CD4-positive, alpha-beta T cell treated with Interleukin-1 beta for 1 hour (primary cell): ENCODE measurements around the gene MMP21.

ENCODE experiments used
- DNase-seq, 2 donors: peaks; one replicate each; pipeline ENCODE4 v3.0.0-alpha.2; 2020 to 2022

Gene MMP21, protein sequence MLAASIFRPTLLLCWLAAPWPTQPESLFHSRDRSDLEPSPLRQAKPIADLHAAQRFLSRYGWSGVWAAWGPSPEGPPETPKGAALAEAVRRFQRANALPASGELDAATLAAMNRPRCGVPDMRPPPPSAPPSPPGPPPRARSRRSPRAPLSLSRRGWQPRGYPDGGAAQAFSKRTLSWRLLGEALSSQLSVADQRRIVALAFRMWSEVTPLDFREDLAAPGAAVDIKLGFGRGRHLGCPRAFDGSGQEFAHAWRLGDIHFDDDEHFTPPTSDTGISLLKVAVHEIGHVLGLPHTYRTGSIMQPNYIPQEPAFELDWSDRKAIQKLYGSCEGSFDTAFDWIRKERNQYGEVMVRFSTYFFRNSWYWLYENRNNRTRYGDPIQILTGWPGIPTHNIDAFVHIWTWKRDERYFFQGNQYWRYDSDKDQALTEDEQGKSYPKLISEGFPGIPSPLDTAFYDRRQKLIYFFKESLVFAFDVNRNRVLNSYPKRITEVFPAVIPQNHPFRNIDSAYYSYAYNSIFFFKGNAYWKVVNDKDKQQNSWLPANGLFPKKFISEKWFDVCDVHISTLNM

GRCh38 chr10:125775491-125776106 is at the start of gene MMP21:
MMP21 (minus strand) TSS chr10:125775821; CDS start chr10:125775821, 0 bp downstream.
- no peak for DNase-seq

GRCh38 chr10:125824736-125825135 is 49.1 kb upstream of the MMP21 start:
- DNase-seq, result no peak

DNA sequence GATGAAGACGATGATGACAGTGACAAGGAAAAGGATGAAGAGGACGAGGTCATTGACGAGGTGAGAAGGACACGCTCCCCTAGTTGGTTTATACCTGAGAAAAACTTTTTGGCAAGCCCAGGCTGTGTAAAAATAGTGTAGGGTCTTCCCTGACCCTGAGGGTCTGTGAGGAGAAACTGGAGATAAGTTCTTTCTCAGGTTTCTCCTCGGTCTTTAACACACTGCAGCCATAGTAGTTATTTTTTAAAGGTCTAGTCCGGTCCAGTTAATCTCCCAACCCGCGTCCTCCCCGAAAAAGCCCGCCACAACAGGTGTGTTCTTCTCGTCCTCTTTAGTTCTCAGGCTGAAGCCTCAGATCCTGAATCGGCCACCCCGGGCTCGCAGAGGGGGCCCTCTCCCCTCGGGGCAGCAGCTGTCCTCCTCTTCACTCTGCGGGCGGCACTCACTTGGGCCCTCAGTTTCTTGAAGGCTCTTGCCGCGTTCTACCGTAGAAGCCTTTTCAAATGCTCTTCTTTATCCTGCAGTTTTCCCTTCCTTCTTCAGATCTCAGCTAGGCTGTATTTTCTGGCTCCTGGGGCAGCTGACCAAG is 48.1 kb upstream of the MMP21 start:
- peak in 1 of 2 donors; percentile 1 for DNase-seq

DNA sequence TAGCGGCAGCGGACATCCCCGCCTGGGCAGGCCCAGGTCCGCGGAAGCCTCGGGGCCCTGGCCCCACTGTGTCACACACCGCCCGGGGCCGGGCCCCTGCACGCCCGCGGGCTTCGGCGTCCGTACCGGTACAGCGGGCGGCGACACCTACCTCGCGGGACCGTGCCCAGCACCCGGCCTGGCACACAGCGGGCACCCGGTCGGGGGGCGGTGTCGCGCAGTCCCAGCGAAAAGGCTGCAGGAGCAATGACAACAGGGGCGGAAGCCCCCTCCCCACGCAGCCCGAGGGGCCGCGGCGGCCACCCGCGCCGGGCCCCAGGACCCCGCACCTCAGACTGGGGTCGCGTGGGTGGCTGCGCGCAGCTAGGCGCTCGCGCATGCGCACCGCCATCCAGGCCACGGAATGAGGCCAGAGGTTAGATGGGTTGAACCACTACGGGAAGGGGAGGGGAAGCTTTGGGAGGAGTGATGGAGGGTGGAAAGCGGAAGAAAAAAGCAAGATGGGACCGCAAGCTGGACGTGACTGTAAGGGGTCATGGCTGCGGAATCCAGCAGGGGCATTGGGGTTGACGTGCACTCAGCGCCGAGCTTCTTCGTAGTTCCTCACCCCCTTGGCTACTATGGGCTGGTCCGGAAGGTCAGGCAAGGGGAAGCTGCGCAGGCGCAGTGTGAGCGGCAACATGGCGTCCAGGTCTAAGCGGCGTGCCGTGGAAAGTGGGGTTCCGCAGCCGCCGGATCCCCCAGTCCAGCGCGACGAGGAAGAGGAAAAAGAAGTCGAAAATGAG is 47.4 kb upstream of the MMP21 start, which contains the start of the genes BCCIP and UROS:
TSS of gene BCCIP (plus strand) at position 669 of the 785 bp plus-strand sequence. CDS start at position 681, 12 bp downstream.
TSS of gene UROS (minus strand) at position 381 of the 785 bp plus-strand sequence. CDS start 6,759 bp downstream, outside the sequence.
- DNase-seq, result peak; percentile 91

DNA sequence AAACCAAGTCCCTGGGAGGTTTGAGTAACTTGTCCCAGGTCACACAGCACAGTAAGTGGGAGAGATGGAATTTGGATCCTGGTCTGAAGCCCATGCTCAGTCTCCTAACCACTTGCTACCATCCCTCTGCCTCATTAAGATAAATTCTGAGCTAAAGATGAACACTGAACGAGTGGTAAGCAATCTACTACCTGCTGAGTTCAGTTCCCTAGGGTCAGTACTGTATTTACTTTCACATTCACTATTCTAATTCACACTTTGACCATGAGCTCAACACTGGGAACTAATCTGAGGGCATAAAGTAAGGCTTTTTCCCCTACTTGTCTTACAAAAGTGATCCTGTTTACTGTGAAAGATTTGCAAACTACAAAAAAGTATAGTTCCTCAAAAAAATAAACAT is 45.1 kb upstream of the MMP21 start:
- DNase-seq, result no peak

DNA sequence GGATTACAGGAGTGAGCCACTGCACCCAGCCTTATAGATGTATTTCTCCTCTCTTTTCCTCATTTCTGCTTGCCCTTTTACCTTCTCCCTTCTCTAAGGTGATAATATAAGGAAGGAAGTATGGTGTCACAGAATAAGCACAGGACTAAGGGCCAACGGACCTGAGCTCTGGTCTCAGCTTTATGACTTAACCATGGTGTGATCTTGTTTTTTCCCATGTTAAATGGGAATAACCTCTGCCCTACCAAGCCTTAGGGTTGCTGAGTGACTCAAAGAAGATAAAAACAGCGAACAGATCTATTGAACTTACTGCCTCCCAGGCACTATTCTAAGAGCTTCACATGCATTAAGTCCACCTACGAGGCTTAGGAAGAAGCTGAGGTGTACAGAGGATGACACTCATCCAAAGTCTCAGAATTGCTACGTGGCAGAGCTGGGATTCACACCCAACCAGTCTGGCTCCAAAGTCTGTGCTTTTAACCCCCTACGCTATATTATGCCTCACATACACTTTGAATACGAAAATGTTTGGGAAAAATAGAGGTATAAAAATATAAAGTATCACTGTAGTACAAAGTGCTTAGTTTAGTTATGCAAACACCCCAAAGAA is 41.8 kb upstream of the MMP21 start:
- DNase-seq, result no peak

- DNase-seq, result no peak
Observed at GRCh38 chr10:125816548-125816947, 40.9 kb upstream of the MMP21 start.

- DNase-seq, result no peak
Observed at GRCh38 chr10:125815764-125816163, 40.1 kb upstream of the MMP21 start.

DNA sequence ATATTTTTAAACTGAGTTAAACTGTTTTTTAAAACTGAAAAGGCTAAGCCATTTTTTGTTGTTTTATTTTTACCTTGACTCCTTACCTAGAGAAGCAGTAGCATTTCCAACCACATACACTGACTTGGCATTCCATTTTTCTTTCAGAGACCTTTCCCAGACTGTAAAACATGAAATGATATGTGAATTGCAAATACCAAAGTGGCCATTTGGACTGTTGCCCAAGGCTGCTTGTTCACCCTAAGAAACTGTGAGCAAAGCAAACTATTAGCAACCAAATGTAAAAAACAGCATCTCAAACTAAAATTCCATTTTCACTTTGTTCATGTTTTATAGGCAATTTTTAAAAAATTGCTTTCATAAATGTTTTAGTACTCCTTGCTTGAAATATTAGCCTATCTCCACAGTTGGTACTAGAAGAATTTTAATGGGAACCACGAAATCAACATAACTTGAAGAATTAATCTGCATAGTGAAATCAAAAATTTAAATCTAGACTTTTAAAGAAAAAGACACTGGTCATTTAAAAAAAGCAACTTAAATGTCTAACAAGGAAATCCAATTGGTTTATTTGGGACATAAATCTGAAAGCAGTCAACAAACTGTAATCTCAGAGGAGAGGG is 36.6 kb upstream of the MMP21 start:
- DNase-seq, result no peak

DNA sequence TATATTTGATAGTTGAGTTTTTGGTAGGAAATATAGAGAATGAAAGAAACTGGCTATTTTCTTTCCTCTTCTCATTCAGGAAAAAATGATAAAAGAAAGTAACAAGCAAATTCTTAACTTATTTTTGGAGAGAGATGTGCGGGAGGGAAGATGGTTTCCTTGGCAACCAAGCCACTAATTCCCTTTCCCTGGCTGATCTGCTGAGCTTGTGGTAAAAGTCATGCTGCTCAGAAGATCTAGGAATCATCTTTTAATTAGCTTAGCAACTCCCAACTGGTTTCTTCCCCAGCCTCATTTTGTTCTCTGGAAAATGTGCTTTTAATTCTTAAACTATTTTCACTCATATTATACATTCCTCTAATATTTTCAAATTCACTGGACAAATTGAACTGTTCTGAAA is 35.6 kb upstream of the MMP21 start:
- DNase-seq, result no peak

- DNase-seq, result no peak
Observed at GRCh38 chr10:125808047-125808446, 32.4 kb upstream of the MMP21 start.

GRCh38 chr10:125802739-125803138 is 27.1 kb upstream of the MMP21 start:
- no peak for DNase-seq

DNA sequence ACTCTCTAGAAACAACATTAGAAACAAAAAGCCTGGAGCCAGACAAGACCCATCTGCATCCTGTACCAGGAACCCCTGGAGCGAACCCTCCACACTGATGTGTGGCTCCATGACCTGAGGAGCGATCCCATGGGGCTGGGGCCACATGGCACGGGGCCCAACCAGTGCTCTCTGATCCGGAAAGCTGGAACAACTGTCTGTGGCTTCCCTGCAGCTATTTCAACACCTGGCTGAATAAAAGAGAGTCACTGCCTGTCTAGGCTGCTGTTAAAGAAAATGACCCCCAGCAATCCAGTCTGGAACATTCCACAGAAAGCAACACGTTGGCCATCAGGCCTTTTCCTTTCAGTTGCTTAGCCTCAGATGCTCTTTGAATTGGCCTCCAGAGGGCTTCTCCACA is 26.5 kb upstream of the MMP21 start:
- no peak for DNase-seq

- no peak for DNase-seq
Observed at GRCh38 chr10:125801574-125801973, 26.0 kb upstream of the MMP21 start.

- no peak for DNase-seq
Observed at GRCh38 chr10:125799451-125800182, 24.0 kb upstream of the MMP21 start.

DNA sequence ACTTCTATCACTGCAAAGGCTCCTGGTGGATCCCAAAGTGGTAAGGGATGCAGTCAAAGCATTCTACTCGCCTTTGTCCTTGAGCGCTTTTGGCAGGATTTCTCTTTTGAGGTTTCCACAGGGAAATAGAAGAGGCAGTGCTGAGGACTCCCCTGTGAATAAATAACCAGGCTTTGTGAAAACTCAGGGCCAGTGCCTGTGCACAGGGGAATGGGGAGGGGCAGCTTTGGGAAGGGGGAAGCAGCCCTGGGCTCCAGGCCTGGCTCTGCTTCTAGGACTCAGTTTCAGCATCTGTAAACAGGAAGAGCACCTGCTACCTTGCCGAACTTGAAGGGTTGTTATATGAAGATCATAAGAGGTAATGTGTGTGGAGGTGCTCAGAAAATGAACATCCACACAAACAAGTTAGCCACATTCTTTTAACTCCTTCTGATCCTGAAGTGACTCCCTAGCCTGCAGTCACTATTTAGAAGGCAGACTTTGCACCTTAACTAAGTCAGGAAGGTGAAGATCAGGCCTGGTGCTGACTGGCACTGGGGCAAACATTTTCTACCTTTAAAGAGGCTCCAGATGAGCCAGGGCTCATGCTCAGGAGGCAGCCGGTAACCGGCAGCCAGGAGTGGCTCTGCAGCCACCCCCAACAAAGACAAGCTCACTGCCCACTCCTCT is 22.5 kb upstream of the MMP21 start:
- DNase-seq, result no peak

DNA sequence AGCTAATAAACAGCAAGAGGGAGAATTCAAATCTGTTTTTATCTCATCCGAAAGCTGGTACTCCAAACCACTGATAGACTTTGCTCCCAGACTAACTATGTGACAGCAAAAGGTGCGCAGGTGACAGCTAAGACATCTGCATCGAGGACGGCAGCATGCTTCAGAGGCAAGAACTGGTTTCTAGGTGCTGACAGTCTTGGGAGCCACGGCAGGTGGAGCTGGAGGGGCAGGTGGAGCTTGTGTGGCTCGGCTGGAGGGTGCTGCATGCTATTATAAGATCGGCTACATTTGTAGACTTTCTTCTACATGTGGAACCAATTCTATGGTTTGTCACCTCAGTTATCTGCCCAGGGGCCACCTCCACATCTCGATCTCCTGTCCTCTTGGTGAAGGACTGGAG is 21.8 kb upstream of the MMP21 start:
- DNase-seq, result no peak

DNA sequence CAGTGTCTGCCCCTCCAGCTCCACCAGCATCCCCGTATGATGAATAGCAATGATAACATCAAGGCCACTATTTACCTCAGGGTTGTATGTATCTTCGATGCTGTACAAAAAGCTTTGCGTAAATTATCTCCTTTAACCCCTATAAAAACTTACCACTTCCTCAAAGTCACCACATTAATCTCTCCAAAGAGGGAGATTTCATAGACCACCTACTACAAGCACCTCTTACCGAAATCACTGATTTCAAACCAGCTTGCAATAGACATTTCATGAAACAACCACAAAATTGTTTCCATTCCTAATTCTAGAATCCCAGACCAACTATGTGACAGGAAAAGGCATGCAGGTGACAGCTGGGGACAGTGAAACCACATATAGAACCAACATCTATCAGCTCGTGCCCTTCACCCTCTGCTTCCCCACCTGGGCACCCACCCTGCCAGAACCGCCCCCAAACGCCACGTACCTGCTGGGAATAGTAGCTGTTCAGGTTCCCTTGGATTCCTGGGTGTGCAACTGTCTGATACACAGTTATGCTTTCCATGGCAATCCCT is 20.1 kb upstream of the MMP21 start:
- no peak for DNase-seq

- no peak for DNase-seq
Observed at GRCh38 chr10:125795128-125795527, 19.5 kb upstream of the MMP21 start.
